Psoas muscle (tissue), 8 donors: ENCODE measurements around the gene PPP1R2C. TPM values are rescaled to one million over a fixed set of nuclear protein-coding genes. Genes with fewer than 3 reads are reported as not detected.

Experiments
- ATAC-seq, 4 donors: fragments of 200-7000 bp; cut with Tn5 transposase; one replicate each; pipeline ENCODE4 v1.9.1; 2020; ENCODE audit warnings: moderate library complexity in 3 of 4, mild to moderate bottlenecking in 2 of 4
- DNase-seq, 2 donors: peaks; one replicate each; pipeline ENCODE4 v3.0.0-alpha.2; 2020
- H3K27ac ChIP-seq: fragments of 200-600 bp; one replicate; pipeline ENCODE4 v1.8.0; 2022
- H3K27me3 ChIP-seq, 3 donors: fragments of 200-600 bp in 1 of 3; one replicate each; pipeline versions ENCODE4 v1.6.1 to v1.8.0; 2013 to 2022; ENCODE audit warnings: low read length in 2 of 3, mild to moderate bottlenecking in 2 of 3, moderate library complexity in 1 of 3; ENCODE audit not compliant: insufficient read depth in 3 of 3
- H3K36me3 ChIP-seq, 2 donors: fragments of 200-600 bp in 1 of 2; one replicate each; pipeline versions ENCODE4 v1.6.1 to v1.8.0; 2013 to 2022; ENCODE audit warnings: low read depth in 1 of 2, mild to moderate bottlenecking in 1 of 2, moderate library complexity in 1 of 2; ENCODE audit not compliant: insufficient read depth in 1 of 2
- H3K4me1 ChIP-seq: fragments of 200-600 bp; one replicate; pipeline ENCODE4 v1.8.0; 2022
- H3K4me3 ChIP-seq: fragments of 200-600 bp; one replicate; pipeline ENCODE4 v1.8.0; 2022; ENCODE audit warnings: mild to moderate bottlenecking
- H3K9me3 ChIP-seq: fragments of 200-600 bp; one replicate; pipeline ENCODE4 v1.8.0; 2022
- CTCF ChIP-seq: fragments of 200-600 bp; IDR thresholded peaks from one replicate; pipeline ENCODE4 v1.8.0; 2022; ENCODE audit warnings: antibody characterized with exemption
- WGBS, 3 donors: extraction: QIAGEN DNeasy Blood & Tissue Kit; methylation state at CpG; one replicate each; pipeline versions ENCODE4 v1.1.6 to v1.1.7; 2013; 5-methylcytosine and 5-hydroxymethylcytosine counted together
- intact Hi-C, 2 donors: fragments of 100-400 bp; cut with DNase I; formaldehyde crosslinking; loops; one replicate each; pipeline versions ENCODE4 v1.11.0 to v1.14.2; 2022
- long read RNA-seq, 2 donors: library from polyadenylated mRNA; unstranded; transcript quantifications; one replicate each; pipeline ENCODE4 v2.0.0, GENCODE V29; 2021
- polyA plus RNA-seq, 3 donors: library from polyadenylated mRNA; stranded (reverse); fragments of 200-250 nt; gene quantifications; one replicate each; pipeline ENCODE4 v1.2.3, GENCODE V29; 2013
- total RNA-seq, 4 donors: library from RNA; stranded (reverse); fragmentation: NEBNext Ultra II Directional in 2 of 4; extraction: Animal tissue kit (Norgen Biotek cat#: 25700) in 2 of 4; gene quantifications; one replicate each; pipeline versions ENCODE4 v1.2.1 to v1.2.4, GENCODE V29; 2021 to 2023
- donor health status: healthy with polysubstance abuse.
- donor health status: DM: no; HTN: no; CAD: no; lungs with moderate emphysema.
- donor health status: Bipolar disorder and iron deficiency.
- donor health status: healthy.
- donor health status: DM: yes; HTN: yes; CAD: no.
- donor health status: DM: no; HTN: no; CAD: no.
- donor health status: DM: no; HTN: no; CAD: no.
- donor health status: DM: yes; HTN: yes; CAD: no.

Gene PPP1R2C
- not detected for total RNA-seq
- not detected for polyA plus RNA-seq
- long read RNA-seq, donor 1: 0 reads
- long read RNA-seq, donor 2: 0 reads

- H3K27ac ChIP-seq: no peak within 1 kb of the TSS
- no peaks in the 10 kb centered on the region for H3K9me3 ChIP-seq
- WGBS, 3 donors: 57 to 98% (median 98%) methylated on average over 31 to 33 of the region's 33 CpGs
- H3K27me3 ChIP-seq: peaks cover 0 to 8% (median 0%) of the 10 kb centered on the region in 3 donors
- no peak for TF ChIP-seq CTCF
- no peaks in the 10 kb centered on the region for H3K4me1 ChIP-seq
- no peak within 1 kb of the TSS for H3K4me3 ChIP-seq
- intact Hi-C loops: no loop called here
- DNase-seq: peak in 1 of 2 donors; percentile 45
- H3K36me3 ChIP-seq: no peaks in the 10 kb centered on the region
- ATAC-seq: no peak
Measured at GRCh38 chrX:42778096-42778495, at the start of gene PPP1R2C. Gene PPP1R2C, minus strand, starts transcription at chrX:42778163. Its CDS starts 84 bp downstream, at chrX:42778079.

DNA sequence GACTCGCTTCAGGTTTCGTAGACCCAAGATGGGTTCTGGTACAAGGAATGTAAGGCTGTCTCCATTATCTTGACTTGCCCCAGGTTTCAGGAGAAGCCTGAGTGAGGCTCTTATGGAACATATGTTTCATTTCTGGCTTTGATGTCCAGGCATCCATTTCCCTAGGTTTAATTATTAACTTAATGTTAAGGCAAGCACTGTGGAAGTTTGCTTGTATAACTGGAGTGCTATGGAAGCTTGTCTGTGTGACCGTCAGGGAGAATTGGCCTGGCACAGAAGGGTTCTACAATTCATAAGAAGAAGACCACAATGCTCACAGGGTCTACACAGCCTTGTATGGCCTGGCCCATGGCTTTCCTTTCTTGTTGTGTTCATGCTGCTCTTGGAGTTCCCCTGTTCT is 47.2 kb upstream of the PPP1R2C start:
- WGBS, 3 donors: 91 to 97% (median 94%) methylated on average over 3 of the region's 3 CpGs
- no peak for TF ChIP-seq CTCF
- intact Hi-C loops: no loop called here

DNA sequence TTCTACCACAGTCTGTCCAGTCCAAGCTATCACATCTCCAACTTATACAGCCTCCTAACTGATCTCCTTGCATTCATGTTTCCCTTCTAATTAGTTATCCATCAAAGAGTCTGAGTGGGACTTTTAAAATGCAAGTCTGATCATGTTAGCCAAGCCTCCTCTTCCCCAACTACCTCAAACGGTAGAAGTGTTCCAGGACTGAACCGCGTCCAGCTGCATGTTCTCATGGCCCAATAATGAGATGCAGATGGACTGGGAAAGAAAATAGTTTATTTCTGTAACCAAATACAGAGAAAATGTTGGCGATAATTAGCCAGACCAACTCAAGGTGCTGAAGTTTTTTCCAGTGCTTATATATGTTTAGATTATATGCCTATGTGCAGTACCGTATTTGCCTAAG is 46.6 kb upstream of the PPP1R2C start:
- Histone ChIP-seq H3K27ac (no peak overlapping the region), H3K9me3 (no peaks in the 10 kb centered on the region), H3K4me1 (no peaks in the 10 kb centered on the region), H3K27me3 (peaks cover 0 to 6% (median 0%) of the 10 kb centered on the region in 3 donors), H3K36me3 (no peaks in the 10 kb centered on the region), H3K4me3 (no peak overlapping the region)
- WGBS, 3 donors: 71 to 86% (median 81%) methylated on average over 5 of the region's 5 CpGs
- TF ChIP-seq CTCF: no peak
- no peak for DNase-seq
- no peak for ATAC-seq
- intact Hi-C loops: no loop called here

More for the DNA sequence above, 47.2 kb upstream of the PPP1R2C start:
- no peaks in the 10 kb centered on the region for H3K36me3 ChIP-seq
- peaks cover 0 to 6% (median 0%) of the 10 kb centered on the region in 3 donors for H3K27me3 ChIP-seq
- DNase-seq (no peak), ATAC-seq (no peak)
- H3K27ac ChIP-seq: no peak overlapping the region
- no peaks in the 10 kb centered on the region for H3K4me1 ChIP-seq
- H3K4me3 ChIP-seq: no peak overlapping the region
- no peaks in the 10 kb centered on the region for H3K9me3 ChIP-seq

DNA sequence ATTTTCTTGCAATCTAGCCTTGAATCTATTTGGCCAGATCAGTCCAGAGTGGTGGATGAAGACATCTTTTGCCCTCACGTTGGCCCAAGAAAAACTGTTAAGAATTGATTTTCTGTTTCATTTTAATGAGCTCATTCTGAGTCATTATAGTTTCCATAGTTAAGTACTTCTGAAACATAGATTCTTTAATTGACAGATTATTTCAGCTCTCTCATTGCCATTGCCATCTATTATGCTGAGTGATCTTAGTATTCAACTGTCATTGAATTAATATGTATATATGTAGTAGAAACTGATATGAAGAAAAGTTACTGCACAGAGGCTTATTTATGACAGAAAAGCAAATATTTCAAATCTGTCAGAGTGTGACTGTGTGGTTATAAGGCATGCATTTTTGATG is 45.5 kb upstream of the PPP1R2C start:
- 26 to 42% (median 33%) methylated on average over 1 of the region's 1 CpG for WGBS, 3 donors
- TF ChIP-seq CTCF: no peak
- Histone ChIP-seq H3K4me3 (no peak overlapping the region), H3K27ac (no peak overlapping the region), H3K36me3 (no peaks in the 10 kb centered on the region), H3K27me3 (peaks cover 0 to 6% (median 0%) of the 10 kb centered on the region in 3 donors), H3K9me3 (peaks cover 10% of the 10 kb centered on the region), H3K4me1 (no peaks in the 10 kb centered on the region)
- no peak for ATAC-seq
- DNase-seq: no peak
- intact Hi-C loops: no loop called here
